GM12878 (cell line): ENCODE results near the gene MCOLN1. TPM values are rescaled to one million over a fixed set of nuclear protein-coding genes. Genes with fewer than 3 reads are reported as not detected.

Experiments used
- ATAC-seq: fragments of 200-7000 bp; cut with Tn5 transposase; 3 replicates; pipeline ENCODE4 v1.9.1; 2020; ENCODE audit warnings: mild to moderate bottlenecking, moderate library complexity
- BruUV-seq: library from RNA; stranded (reverse); fragments of 400-500 nt; replicated peaks from 2 replicates; lab custom pipeline; 2021; lab: Mats Ljungman, UMichigan
- CTCF ChIA-PET: fragments of 300-600 bp; sonication (Branson Sonifier 250); formaldehyde crosslinking; extraction: SDS; loops from one replicate; lab custom pipeline; 2021; ENCODE audit warnings: inconsistent platforms; lab: Yijun Ruan, JAX
- POLR2A ChIA-PET: fragments of 350-600 bp; formaldehyde crosslinking; extraction: SDS; loops from one replicate; lab custom pipeline; 2021; ENCODE audit warnings: inconsistent platforms; lab: Charles Lee
- RAD21 ChIA-PET: fragments of 300-600 bp; sonication (Branson Sonifier 250); formaldehyde crosslinking; loops from one replicate; lab custom pipeline; 2023; ENCODE audit warnings: antibody characterized with exemption; ENCODE audit not compliant: unreplicated experiment; lab: Charles Lee
- SMC1A ChIA-PET: fragments of 300-600 bp; sonication (Branson Sonifier 250); formaldehyde crosslinking; loops from one replicate; lab custom pipeline; 2023; ENCODE audit not compliant: unreplicated experiment, uncharacterized antibody; lab: Charles Lee
- DNase-seq: peaks from one replicate; pipeline ENCODE4 v3.0.0-alpha.2; 2011; ENCODE audit warnings: low read depth, low spot score
- FAIRE-seq: peaks from 3 replicates; lab custom pipeline; 2011; peaks lifted over from hg19 to GRCh38; lab: Jason Lieb, UNC
- H2AFZ ChIP-seq: 2 replicates; pipeline ENCODE4 v1.6.0; 2011; ENCODE audit warnings: low read depth, low read length, control low read depth; ENCODE audit not compliant: control insufficient read depth
- H3K27ac ChIP-seq: 2 replicates; pipeline ENCODE4 v1.5.1; 2011; ENCODE audit warnings: control low read depth; ENCODE audit not compliant: control insufficient read depth, insufficient read depth
- H3K27me3 ChIP-seq, 2 experiments: replicated peaks in 1 of 2; 2 replicates each; pipeline versions ENCODE4 v1.6.0 to v1.6.1; 2011; ENCODE audit warnings: low read length in 1 of 2; ENCODE audit not compliant: control insufficient read depth in 2 of 2, insufficient read depth in 2 of 2
- H3K36me3 ChIP-seq, 2 experiments: 2 replicates each; pipeline ENCODE4 v1.5.1; 2011; ENCODE audit warnings: low read length in 1 of 2; ENCODE audit not compliant: control insufficient read depth in 2 of 2, insufficient read depth in 2 of 2
- H3K4me1 ChIP-seq: 2 replicates; pipeline ENCODE4 v1.6.1; 2011; ENCODE audit warnings: mild to moderate bottlenecking, low read length, moderate library complexity, mixed read lengths; ENCODE audit not compliant: control insufficient read depth, insufficient read depth
- H3K4me2 ChIP-seq: 2 replicates; pipeline ENCODE4 v1.6.0; 2011; ENCODE audit warnings: control low read depth; ENCODE audit not compliant: control insufficient read depth, insufficient read depth
- H3K4me3 ChIP-seq: fragments of 200-600 bp; sonication (generic); 2 replicates; pipeline ENCODE4 v1.5.1; 2016
- H3K79me2 ChIP-seq: 2 replicates; pipeline ENCODE4 v1.6.0; 2011; ENCODE audit warnings: low read length; ENCODE audit not compliant: control insufficient read depth, insufficient read depth
- H3K9ac ChIP-seq: 2 replicates; pipeline ENCODE4 v1.8.0; 2011; ENCODE audit warnings: low read length, control low read depth, mixed read lengths; ENCODE audit not compliant: control insufficient read depth, insufficient read depth
- H3K9me3 ChIP-seq: replicated peaks from 3 replicates; pipeline ENCODE4 v1.5.1; 2011; ENCODE audit warnings: mild to moderate bottlenecking, low read length; ENCODE audit not compliant: control insufficient read depth, insufficient read depth
- H4K20me1 ChIP-seq: 2 replicates; pipeline ENCODE4 v1.6.0; 2011; ENCODE audit not compliant: control insufficient read depth, insufficient read depth
- WGBS: methylation state at CpG from one replicate; pipeline ENCODE4 v1.1.6; 2016; ENCODE audit warnings: low lambda C conversion rate; ENCODE audit not compliant: insufficient replicate concordance, insufficient coverage; ENCODE audit errors: missing lambda C conversion rate; 5-methylcytosine and 5-hydroxymethylcytosine counted together
- in situ Hi-C: fragments of 300-500 bp; cut with MboI; formaldehyde crosslinking; loops from 9 replicates; pipeline ENCODE4 v1.14.3; 2018; ENCODE audit warnings: mixed read lengths
- intact Hi-C: fragments of 100-400 bp; cut with micrococcal nuclease; formaldehyde crosslinking; loops from one replicate; pipeline ENCODE4 v1.14.2; 2022; ENCODE audit not compliant: unreplicated experiment
- polyA plus RNA-seq, 11 experiments: library from polyadenylated mRNA; depleted of rRNA in 4 of 11; unstranded in 6 of 11; stranded (reverse) in 5 of 11; fragments of >200 nt; fragmentation: Nextera tagmentation in 4 of 11; fragmentation: Illumina TruSeq in 1 of 11; extraction: Ambion mirVana in 4 of 11; extraction: Trizol in 1 of 11; gene quantifications; 1 replicate in 1 of 11; 2 replicates in 10 of 11; pipeline versions ENCODE4 v1.2.1 to v1.2.3, GENCODE V29; 2011 to 2016; ENCODE audit warnings: inconsistent platforms in 2 of 11, missing spikeins in 2 of 11, low read depth in 1 of 11
- total RNA-seq, 4 experiments: library from RNA; depleted of rRNA in 3 of 4; stranded (reverse); fragments of >200 nt in 3 of 4; fragmentation: Illumina TruSeq in 1 of 4; extraction: Trizol in 1 of 4; gene quantifications; 2 replicates each; pipeline versions ENCODE4 v1.2.1 to v1.2.3, GENCODE V29; 2013 to 2021
- TF ChIP-seq, protein P1 (sequence below): fragments of 450-650 bp; IDR thresholded peaks from 2 replicates; pipeline ENCODE4 v1.6.1; 2017; ENCODE audit warnings: low read depth, mild to moderate bottlenecking, moderate library complexity
- TF ChIP-seq, protein P2 (sequence below): IDR thresholded peaks from 2 replicates; pipeline ENCODE4 v1.6.1; 2011; ENCODE audit warnings: low read depth, mild to moderate bottlenecking, low read length, moderate library complexity, borderline replicate concordance; ENCODE audit errors: extremely low read depth

The MCOLN1 gene
- total and polyA plus RNA-seq, 10 of the 15 experiments (the other 5 are each of a cell fraction or from before 2014, with no cell fraction given), result 0.42 to 15.6 (median 4.9) TPM

GRCh38 chr19:7554990-7555864 is 32.8 kb downstream of the MCOLN1 start:
- ChIA-PET CTCF (interaction anchor here (0.6 to 1.1 kb wide), 2 partner anchors 189 to 244 kb away, joined by 3 read pairs; no protein-coding TSS in a partner anchor), POLR2A (no interaction called here), RAD21 (no interaction called here), SMC1A (no interaction called here)
- Histone ChIP-seq H3K4me3 (no peak overlapping the region), H3K9ac (no peak overlapping the region), H3K9me3 (no peaks in the 10 kb centered on the region; the same call in 2 of the 3 replicates), H3K4me1 (no peaks in the 10 kb centered on the region; the same call in 1 of the 2 replicates), H3K27ac (no peak overlapping the region), H2AFZ (no peak overlapping the region), H3K79me2 (no peaks in the 10 kb centered on the region), H3K27me3 (no peaks in the 10 kb centered on the region), H4K20me1 (no peaks in the 10 kb centered on the region), H3K4me2 (no peak overlapping the region), H3K36me3 (peaks cover 11 to 13% of the 10 kb centered on the region in 2 experiments)
- TF ChIP-seq, protein P1, sequence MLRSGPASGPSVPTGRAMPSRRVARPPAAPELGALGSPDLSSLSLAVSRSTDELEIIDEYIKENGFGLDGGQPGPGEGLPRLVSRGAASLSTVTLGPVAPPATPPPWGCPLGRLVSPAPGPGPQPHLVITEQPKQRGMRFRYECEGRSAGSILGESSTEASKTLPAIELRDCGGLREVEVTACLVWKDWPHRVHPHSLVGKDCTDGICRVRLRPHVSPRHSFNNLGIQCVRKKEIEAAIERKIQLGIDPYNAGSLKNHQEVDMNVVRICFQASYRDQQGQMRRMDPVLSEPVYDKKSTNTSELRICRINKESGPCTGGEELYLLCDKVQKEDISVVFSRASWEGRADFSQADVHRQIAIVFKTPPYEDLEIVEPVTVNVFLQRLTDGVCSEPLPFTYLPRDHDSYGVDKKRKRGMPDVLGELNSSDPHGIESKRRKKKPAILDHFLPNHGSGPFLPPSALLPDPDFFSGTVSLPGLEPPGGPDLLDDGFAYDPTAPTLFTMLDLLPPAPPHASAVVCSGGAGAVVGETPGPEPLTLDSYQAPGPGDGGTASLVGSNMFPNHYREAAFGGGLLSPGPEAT, result no peak
- TF ChIP-seq, protein P2, sequence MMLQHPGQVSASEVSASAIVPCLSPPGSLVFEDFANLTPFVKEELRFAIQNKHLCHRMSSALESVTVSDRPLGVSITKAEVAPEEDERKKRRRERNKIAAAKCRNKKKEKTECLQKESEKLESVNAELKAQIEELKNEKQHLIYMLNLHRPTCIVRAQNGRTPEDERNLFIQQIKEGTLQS, result no peak
- BruUV-seq, result no TSS peak
- intact Hi-C loops, result no loop called here
- ATAC-seq, result no peak
- DNase-seq, result no peak
- FAIRE-seq, result no peak
- in situ Hi-C loops, result no loop called here
- WGBS, result over 99% methylated on average over 44 of the region's 62 CpGs
